Stimulated activated naive B cell treated with anti-CD40 and anti-IgM and Interleukin-4, amounts not matched to agents 10 μg/mL and 1 μg/mL and 100 μg/mL, for 72 hours (primary cell): ENCODE results near the gene WDR64.
"Not testable (repeated sequence)": the region's sequence is repeated elsewhere in the genome, so short reads cannot be mapped to it uniquely, and the experiment has no call there.

Source experiments
- ATAC-seq, 2 donors: fragments of 150-1000 bp; cut with Tn5 transposase; replicated peaks; 2 replicates each; pipeline ENCODE4 v1.10.0; 2021; ENCODE audit warnings: moderate library complexity in 1 of 2
- DNase-seq: peaks from one replicate; pipeline ENCODE4 v3.0.0; 2021
- H3K27ac Mint-ChIP-seq: one replicate; pipeline ENCODE4 v1.8.0; 2022; ENCODE audit warnings: mild to moderate bottlenecking, mixed read lengths
- H3K27me3 Mint-ChIP-seq, 2 donors: one replicate each; pipeline ENCODE4 v1.8.0; 2022; ENCODE audit warnings: mixed read lengths in 2 of 2
- H3K36me3 Mint-ChIP-seq, 2 donors: one replicate each; pipeline ENCODE4 v1.8.0; 2022; ENCODE audit warnings: mixed read lengths in 2 of 2, mild to moderate bottlenecking in 1 of 2
- H3K4me1 Mint-ChIP-seq, 2 donors: one replicate each; pipeline ENCODE4 v1.8.0; 2022; ENCODE audit warnings: mixed read lengths in 2 of 2, mild to moderate bottlenecking in 1 of 2
- H3K4me3 Mint-ChIP-seq, 2 donors: one replicate each; pipeline ENCODE4 v1.8.0; 2022; ENCODE audit warnings: mild to moderate bottlenecking in 2 of 2, mixed read lengths in 2 of 2, moderate library complexity in 1 of 2
- H3K9me3 Mint-ChIP-seq, 2 donors: one replicate each; pipeline ENCODE4 v1.8.0; 2022; ENCODE audit warnings: mixed read lengths in 2 of 2, mild to moderate bottlenecking in 1 of 2

Gene WDR64

DNA sequence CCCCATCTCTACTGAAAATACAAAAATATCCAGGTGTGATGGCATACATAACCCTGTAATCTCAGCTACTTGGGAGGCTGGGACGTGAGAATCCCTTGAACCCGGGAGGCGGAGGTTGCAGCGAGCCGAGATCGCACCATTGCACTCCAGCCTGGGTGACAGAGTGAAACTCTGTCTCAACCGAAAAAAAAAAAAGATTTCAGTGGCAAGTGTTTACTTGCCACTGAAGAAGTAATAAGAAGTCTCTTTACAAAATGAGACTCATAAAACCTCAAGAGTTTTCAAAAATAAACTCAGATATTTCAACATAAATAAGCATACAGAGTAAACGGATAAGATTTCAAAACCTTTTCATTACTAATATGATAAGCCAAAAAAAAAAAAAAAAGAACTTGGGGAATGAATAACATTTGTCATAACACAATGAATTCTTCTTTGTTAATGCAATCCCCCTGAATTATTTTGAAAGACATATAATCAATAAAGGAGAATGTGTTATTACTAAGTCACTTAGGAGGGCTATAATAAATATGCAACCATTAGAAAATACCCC is 161.8 kb downstream of the WDR64 start:
- Mint-ChIP-seq H3K27me3 (peaks cover 5 to 16% of the 10 kb centered on the region in 2 donors), H3K36me3 (no peaks in the 10 kb centered on the region), H3K27ac (no peak overlapping the region), H3K4me1 (peaks cover 12 to 17% of the 10 kb centered on the region in 2 donors), H3K9me3 (no peaks in the 10 kb centered on the region), H3K4me3 (no peak overlapping the region)
- DNase-seq (no peak), ATAC-seq (no peak)

DNA sequence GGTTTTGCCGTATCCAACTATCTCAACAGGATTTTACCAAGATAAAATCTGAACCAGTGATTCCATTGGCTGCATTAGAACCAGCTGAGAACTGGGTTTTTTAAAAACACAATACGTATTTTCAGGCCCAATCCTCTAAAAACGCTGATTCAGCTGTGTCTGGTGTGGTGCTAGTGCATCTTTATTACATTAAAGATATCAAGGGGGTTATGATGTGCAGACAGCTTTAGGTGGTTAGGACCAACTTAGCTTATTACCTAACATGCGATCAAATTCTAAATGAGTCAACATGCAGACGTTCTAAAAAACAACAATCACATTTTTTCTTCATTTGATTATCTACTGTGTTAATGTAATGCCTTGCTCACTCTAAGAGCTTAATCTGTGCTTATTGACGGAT is 163.9 kb downstream of the WDR64 start:
- Mint-ChIP-seq H3K27ac (no peak overlapping the region), H3K4me3 (no peak overlapping the region), H3K27me3 (peaks cover 5 to 20% of the 10 kb centered on the region in 2 donors), H3K4me1 (peaks cover 11 to 17% of the 10 kb centered on the region in 2 donors), H3K9me3 (no peaks in the 10 kb centered on the region), H3K36me3 (no peaks in the 10 kb centered on the region)
- DNase-seq (no peak), ATAC-seq (no peak)

DNA sequence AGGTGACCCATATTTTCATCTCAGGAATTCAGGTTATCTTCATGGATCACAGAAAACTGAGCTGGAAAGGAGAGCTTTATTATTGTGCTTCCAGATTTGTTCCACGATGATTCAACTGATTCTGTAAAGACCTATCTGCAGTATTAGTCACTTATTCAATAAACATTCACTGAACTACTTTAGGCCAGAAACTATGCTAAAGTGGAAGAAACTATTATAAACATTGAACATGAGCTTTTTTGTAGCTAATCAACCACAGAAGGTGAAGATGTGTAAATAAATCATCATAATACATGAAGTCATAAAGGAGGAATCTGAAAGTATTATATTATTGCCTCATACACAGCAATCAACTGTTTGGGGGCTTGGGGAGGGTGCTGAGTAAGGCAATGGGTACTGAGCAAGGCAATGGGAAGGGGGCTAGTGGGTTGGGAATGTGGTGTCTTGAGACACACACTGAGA is 165.3 kb downstream of the WDR64 start:
- H3K4me3 Mint-ChIP-seq: peak overlapping the region in 1 of 2 donors; percentile 1
- no peak for ATAC-seq
- no peak overlapping the region for H3K27ac Mint-ChIP-seq

DNA sequence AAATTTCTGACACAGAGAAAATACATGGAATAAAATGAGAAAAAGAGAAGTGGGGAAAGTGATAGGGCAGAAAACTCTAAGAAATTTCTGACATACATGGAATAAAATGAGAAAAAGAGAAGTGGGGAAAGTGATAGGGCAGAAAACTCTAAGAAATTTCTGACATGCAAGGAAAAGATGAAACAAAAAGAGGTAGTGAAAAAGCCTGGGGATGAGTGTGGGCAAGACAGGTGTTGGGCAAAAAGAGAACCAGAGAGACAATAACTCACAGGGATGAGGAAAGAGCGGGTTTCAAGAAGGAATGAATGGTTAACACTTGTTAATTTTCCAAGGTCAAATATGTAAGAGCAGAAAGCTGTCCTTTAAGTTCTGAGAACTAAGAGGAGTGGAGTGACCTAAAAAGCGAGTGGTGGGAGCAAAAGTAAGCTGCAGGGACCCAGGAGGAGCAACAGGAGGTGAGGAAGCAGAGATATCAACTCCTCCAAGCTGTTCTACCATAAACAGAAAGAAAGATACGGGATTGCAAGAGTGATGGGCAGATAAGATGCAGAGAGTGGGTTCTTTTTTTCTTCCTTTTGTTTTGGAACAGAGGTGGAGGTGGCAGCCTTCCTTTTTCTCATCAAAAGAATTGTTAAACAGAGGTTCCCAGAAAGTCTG is 166.0 kb downstream of the WDR64 start:
- Mint-ChIP-seq H3K4me3 (no peak overlapping the region), H3K4me1 (peaks cover 11 to 17% of the 10 kb centered on the region in 2 donors), H3K27ac (no peak overlapping the region), H3K9me3 (no peaks in the 10 kb centered on the region), H3K36me3 (no peaks in the 10 kb centered on the region), H3K27me3 (peaks cover 5 to 12% of the 10 kb centered on the region in 2 donors)
- ATAC-seq (peak; percentile 86 to 88), DNase-seq (no peak)

More for the DNA sequence above, 165.3 kb downstream of the WDR64 start:
- H3K4me1 Mint-ChIP-seq: peaks cover 11 to 17% of the 10 kb centered on the region in 2 donors
- no peak for DNase-seq
- H3K36me3 Mint-ChIP-seq: no peaks in the 10 kb centered on the region
- no peaks in the 10 kb centered on the region for H3K9me3 Mint-ChIP-seq
- H3K27me3 Mint-ChIP-seq: peaks cover 5 to 12% of the 10 kb centered on the region in 2 donors

DNA sequence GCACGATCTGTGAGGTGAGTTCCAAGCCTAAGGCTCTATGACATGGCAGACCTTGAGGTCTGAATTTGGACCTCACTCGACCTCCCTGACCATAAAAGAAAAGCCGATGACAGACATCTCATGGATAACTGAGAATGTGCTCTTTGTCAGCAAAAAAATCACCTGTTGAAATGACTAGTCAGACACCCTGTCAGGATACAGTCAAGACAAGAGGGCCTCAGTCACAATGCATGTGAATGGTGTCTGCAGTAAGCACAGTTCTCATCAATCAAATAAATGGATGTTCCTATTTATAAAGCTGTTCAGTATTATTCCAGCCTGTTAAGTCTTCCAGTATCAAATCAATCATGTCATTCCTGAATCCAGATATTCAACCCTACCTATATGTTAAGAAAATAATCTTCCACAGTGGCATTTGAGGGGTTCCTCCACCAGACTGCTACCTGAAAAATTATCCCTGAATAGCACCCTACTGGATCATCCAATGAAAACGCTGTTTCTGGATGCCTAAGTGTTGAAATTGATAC is 167.3 kb downstream of the WDR64 start:
- no peak for ATAC-seq
- no peak overlapping the region for H3K4me3 Mint-ChIP-seq
- no peaks in the 10 kb centered on the region for H3K36me3 Mint-ChIP-seq

DNA sequence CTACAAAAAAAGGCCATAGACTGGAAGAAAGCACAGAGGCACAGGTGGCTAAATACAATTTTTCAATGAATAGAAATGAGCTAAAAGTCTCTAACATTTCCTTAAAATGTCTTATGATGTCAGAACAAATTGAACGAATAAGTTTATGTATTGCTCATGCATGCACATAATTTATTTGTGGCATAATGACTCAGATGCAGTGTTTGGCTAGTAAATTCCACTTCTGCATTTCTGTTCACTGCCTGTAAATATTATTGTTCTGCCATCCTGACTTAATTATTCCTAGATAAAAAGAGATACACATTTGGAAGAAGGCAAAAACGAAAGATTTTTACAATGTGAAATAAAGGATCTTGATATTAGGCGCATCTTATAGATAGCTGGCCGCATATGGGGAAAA is 169.3 kb downstream of the WDR64 start:
- Mint-ChIP-seq H3K4me1 (peaks cover 11 to 17% of the 10 kb centered on the region in 2 donors), H3K4me3 (no peak overlapping the region), H3K9me3 (no peaks in the 10 kb centered on the region), H3K27me3 (peaks cover 9 to 10% of the 10 kb centered on the region in 2 donors), H3K36me3 (no peaks in the 10 kb centered on the region), H3K27ac (no peak overlapping the region)
- peak; percentile 51 for ATAC-seq
- no peak for DNase-seq

More for the DNA sequence above, 167.3 kb downstream of the WDR64 start:
- DNase-seq: no peak
- peaks cover 10% of the 10 kb centered on the region in 2 donors for H3K27me3 Mint-ChIP-seq
- H3K27ac Mint-ChIP-seq: no peak overlapping the region
- H3K4me1 Mint-ChIP-seq: peaks cover 11 to 17% of the 10 kb centered on the region in 2 donors
- no peaks in the 10 kb centered on the region for H3K9me3 Mint-ChIP-seq

DNA sequence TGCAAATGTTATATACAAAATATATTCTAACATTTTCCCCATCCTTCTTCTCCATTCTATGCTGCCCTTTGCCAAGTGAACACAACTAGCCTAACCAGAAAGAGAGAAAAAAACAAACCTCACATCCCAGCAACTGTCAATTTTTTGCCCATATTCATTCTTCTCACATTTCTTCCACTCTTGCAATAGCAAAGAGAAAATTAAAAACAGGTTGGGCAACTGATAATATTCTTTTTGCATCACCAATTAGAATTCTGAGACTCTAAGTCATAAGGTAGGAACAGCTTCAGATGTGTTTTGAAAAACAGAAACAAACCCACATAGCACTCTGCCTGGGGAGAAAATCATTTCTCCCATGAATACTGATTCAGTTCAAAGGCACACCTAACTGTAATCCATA is 170.8 kb downstream of the WDR64 start:
- ATAC-seq: no peak
- peaks cover 9 to 11% of the 10 kb centered on the region in 2 donors for H3K27me3 Mint-ChIP-seq
- peaks cover 4 to 8% of the 10 kb centered on the region in 2 donors for H3K4me1 Mint-ChIP-seq
- no peak overlapping the region for H3K27ac Mint-ChIP-seq
- DNase-seq: no peak
- no peaks in the 10 kb centered on the region for H3K36me3 Mint-ChIP-seq
- no peaks in the 10 kb centered on the region for H3K9me3 Mint-ChIP-seq
- H3K4me3 Mint-ChIP-seq: no peak overlapping the region

DNA sequence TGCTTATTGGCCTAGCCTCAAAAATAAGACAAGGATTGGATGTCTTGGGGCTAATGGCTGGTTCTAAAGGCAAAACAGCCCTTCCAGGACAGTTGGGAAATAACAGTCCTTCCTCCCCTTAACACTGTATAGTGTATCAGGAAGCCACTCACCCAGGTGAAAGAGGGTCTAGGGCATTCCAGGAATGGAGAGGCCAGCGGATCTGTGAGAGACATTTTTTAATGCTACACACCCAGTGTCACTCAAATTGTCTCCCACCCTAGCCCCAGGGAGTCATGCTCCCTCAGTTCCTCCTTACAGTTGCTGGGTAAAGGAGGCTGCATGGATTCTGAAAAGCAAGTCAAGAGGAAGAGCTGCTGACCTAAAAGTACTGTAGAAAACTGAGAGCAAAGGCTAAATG is 171.8 kb downstream of the WDR64 start:
- no peak for ATAC-seq
- Mint-ChIP-seq H3K4me3 (no peak overlapping the region), H3K27me3 (peaks cover 9 to 11% of the 10 kb centered on the region in 2 donors), H3K4me1 (no peaks in the 10 kb centered on the region), H3K36me3 (no peaks in the 10 kb centered on the region), H3K27ac (no peak overlapping the region), H3K9me3 (no peaks in the 10 kb centered on the region)
- DNase-seq: no peak

DNA sequence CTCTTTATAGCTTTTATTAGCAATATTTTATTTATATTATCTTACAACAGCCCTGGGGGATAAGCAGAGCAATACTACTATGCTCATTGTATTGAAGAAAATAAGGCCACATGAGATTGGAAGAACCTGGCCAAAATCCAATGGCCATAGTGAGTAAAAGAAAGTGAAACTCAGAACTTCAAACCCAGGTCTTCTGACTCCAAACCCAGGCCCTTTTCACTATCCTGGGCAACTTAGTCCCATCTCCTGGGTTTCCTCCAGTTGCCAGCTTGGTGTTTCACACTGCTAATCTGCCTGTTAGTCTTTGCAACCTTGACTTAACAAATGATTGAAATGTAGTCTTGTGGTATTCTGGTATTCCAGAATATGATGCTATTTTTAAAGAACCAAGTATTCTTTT is 173.5 kb downstream of the WDR64 start:
- no peaks in the 10 kb centered on the region for H3K9me3 Mint-ChIP-seq
- peaks cover 5 to 9% of the 10 kb centered on the region in 2 donors for H3K27me3 Mint-ChIP-seq
- H3K4me1 Mint-ChIP-seq: no peaks in the 10 kb centered on the region
- ATAC-seq (no peak), DNase-seq (no peak)
- no peaks in the 10 kb centered on the region for H3K36me3 Mint-ChIP-seq
- H3K27ac Mint-ChIP-seq: no peak overlapping the region
- no peak overlapping the region for H3K4me3 Mint-ChIP-seq

DNA sequence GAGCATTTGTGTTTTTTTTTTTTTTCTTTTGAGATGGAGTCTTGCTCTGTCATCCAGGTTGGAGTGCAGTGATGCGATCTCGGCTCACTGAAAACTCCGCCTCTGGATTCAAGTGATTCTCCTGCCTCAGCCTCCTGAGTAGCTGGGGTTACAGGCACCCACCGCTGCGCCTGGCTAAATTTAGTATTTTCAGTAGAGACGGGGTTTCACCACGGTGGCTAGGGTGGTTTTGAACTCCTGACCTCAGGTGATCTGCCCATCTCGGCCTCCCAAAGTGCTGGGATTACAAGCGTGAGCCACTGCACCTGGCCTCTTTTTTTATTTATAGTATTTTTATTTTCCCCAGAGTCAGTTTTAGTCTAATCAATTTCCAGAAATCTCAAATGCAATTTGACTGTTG is 174.5 kb downstream of the WDR64 start:
- DNase-seq, H3K27ac Mint-ChIP-seq, ATAC-seq, H3K36me3 Mint-ChIP-seq, H3K9me3 Mint-ChIP-seq, H3K27me3 Mint-ChIP-seq, H3K4me3 Mint-ChIP-seq, H3K4me1 Mint-ChIP-seq: not testable (repeated sequence)

DNA sequence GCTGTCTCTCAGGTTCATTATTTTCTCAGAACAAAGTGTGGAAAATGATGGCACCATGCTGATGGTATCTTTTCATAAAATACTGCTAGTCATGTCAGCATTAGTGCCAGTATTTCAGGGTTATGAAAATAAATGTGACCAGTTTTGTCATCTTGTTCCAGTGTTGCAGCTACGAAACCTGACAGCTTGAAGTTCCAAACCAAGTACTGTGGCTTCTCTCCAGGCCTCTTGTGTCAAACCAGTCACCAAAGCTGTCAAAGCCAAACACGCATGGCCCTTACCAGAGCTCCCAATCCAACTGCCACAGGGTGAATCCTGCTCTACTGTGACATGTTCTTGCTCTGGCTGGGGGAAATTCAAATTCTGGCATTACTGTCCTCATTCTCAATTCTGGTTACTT is 175.2 kb downstream of the WDR64 start:
- Mint-ChIP-seq H3K4me3 (no peak overlapping the region), H3K27me3 (peaks cover 9 to 13% of the 10 kb centered on the region in 2 donors), H3K36me3 (no peaks in the 10 kb centered on the region), H3K4me1 (no peaks in the 10 kb centered on the region), H3K9me3 (no peaks in the 10 kb centered on the region), H3K27ac (no peak overlapping the region)
- DNase-seq: no peak
- no peak for ATAC-seq

DNA sequence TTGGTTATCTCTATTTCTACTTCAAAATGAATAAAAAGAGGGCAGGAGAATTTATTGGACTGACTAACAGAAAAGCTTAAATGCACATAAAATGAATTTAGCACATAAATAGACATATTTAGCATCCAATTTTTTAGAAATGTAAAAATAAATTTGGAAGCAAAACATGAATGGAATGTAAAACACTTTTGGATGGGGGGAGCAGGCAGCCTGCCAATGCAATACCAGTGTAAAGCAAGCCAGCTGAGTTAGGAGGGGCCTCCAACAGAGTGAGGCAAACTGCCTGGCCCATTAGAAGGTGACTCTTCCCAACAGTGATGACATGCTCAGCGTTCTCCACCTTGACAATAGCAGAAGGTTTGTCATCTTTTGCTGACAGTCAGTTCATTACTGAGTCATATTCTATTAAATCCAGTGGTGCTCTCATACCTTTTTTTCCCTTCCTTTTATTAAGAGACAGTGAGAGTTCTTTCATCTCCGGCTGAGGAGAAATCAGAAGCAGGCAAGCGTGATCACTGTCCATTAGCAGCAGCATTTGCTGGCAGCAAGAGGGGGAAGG is 176.5 kb downstream of the WDR64 start:
- no peaks in the 10 kb centered on the region for H3K36me3 Mint-ChIP-seq
- ATAC-seq (no peak), DNase-seq (no peak)
- no peak overlapping the region for H3K4me3 Mint-ChIP-seq
- H3K9me3 Mint-ChIP-seq: no peaks in the 10 kb centered on the region
- no peaks in the 10 kb centered on the region for H3K4me1 Mint-ChIP-seq
- H3K27ac Mint-ChIP-seq: no peak overlapping the region
- H3K27me3 Mint-ChIP-seq: peaks cover 9 to 16% of the 10 kb centered on the region in 2 donors

DNA sequence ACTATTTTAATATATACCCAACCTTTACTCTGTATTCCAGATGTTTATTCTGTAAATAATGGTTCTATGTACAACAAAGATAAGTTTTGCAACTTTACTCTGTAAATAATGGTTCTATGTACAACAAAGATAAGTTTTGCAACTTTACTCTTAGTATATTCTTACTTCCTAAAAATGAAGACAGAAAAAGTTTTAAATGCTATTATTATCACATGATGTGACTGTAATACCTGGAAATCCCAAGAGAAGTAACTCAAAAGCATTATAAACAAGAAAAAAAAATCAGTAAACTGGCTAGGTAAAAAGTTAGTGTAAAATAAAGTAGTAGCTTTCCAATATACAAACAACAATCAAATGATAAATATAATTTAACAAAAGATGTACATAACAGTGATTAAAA is 177.4 kb downstream of the WDR64 start:
- peaks cover 3 to 16% of the 10 kb centered on the region in 2 donors for H3K27me3 Mint-ChIP-seq
- no peak overlapping the region for H3K4me3 Mint-ChIP-seq
- no peak for DNase-seq
- H3K27ac Mint-ChIP-seq: no peak overlapping the region
- H3K36me3 Mint-ChIP-seq: no peaks in the 10 kb centered on the region
- H3K9me3 Mint-ChIP-seq: no peaks in the 10 kb centered on the region
- no peaks in the 10 kb centered on the region for H3K4me1 Mint-ChIP-seq
- no peak for ATAC-seq

DNA sequence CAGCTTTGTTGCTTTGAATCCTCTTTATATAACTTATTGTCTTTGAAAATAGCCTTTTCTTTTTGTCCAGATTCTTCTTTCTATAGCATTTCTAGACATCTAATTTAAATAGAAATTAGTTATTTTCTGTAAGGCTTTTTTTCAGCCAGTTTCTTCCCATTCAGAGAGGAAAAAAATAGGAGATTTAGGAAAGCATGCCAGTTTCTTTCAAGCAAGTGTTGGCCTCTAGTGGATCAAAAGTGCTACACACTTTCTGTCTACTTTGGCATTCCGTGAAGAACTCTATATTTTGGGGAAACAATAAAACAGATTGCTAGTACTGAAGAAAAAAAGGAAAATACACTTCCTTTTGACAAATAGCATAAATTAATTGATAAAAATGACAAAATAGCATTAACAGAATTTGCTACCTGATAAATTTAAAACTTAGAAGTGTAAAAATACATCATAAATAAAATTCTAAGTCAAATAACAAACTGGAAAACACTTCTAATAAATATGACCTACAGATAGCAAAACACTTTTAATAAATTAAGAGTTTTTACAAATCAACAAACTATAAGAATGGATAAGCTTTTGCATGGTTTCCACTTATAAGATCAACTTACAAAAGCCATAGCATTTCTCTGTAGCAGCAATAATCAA is 182.8 kb downstream of the WDR64 start:
- Mint-ChIP-seq H3K4me1 (peaks cover 9 to 23% of the 10 kb centered on the region in 2 donors), H3K27ac (no peak overlapping the region), H3K9me3 (no peaks in the 10 kb centered on the region), H3K27me3 (peaks cover 0 to 10% of the 10 kb centered on the region in 2 donors), H3K36me3 (no peaks in the 10 kb centered on the region), H3K4me3 (no peak overlapping the region)
- ATAC-seq (no peak), DNase-seq (no peak)
